GM23248 (cell line): Measurements from ENCODE around the gene SLAMF8.

ENCODE experiments used
- EZH2 ChIP-seq: fragments of 200-600 bp; sonication (generic); IDR thresholded peaks from 2 replicates; pipeline ENCODE4 v1.6.1; 2018; ENCODE audit warnings: antibody characterized with exemption, mild to moderate bottlenecking; ENCODE audit not compliant: insufficient read depth, poor library complexity, severe bottlenecking
- EZH2phosphoT487 ChIP-seq: fragments of 200-600 bp; sonication (generic); IDR thresholded peaks from 2 replicates; pipeline ENCODE4 v1.6.1; 2018; ENCODE audit warnings: antibody characterized with exemption, moderate library complexity, mild to moderate bottlenecking, low read depth; ENCODE audit not compliant: insufficient read depth

DNA sequence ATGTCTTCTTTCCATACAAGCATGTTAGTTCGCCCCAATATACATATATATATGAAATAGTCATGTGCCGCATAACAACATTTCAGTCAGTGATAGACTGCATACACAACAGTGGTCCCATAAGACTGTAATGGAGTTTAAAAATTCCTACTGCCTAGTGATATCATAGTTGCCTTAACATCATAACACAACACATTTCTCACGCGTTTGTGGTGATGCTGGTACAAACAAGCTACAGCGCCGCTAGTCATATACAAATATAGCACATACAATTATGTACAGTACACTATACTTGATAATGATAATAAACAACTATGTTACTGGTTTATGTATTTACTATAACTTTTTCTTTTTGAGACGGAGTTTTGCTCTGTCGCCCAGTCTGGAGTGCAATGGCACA lies 10.7 kb upstream of the SLAMF8 start:
- TF ChIP-seq EZH2 (no peak), EZH2phosphoT487 (no peak)
